Thymus (tissue), 11 donors: ENCODE results near the gene SH3RF3. TPM values are rescaled to one million over a fixed set of nuclear protein-coding genes. Genes with fewer than 3 reads are reported as not detected.

Experiments used
- DNase-seq, 9 donors: peaks; one replicate each; pipeline ENCODE4 v3.0.0-alpha.2; 2013; ENCODE audit warnings: low spot score in 9 of 9, low read depth in 6 of 9, missing footprints in 1 of 9
- H3K27ac ChIP-seq, 2 donors: one replicate each; pipeline ENCODE4 v1.5.1; 2013; ENCODE audit warnings: control low read depth in 1 of 2, low read depth in 1 of 2, low read length in 1 of 2, mild to moderate bottlenecking in 1 of 2, moderate library complexity in 1 of 2
- H3K27me3 ChIP-seq, 2 donors: one replicate each; pipeline ENCODE4 v1.5.1; 2013; ENCODE audit warnings: low read length in 1 of 2; ENCODE audit not compliant: control insufficient read depth in 2 of 2, insufficient read depth in 1 of 2
- H3K36me3 ChIP-seq, 2 donors: one replicate each; pipeline ENCODE4 v1.5.1; 2013; ENCODE audit warnings: low read length in 1 of 2, mild to moderate bottlenecking in 1 of 2, moderate library complexity in 1 of 2; ENCODE audit not compliant: control insufficient read depth in 2 of 2, insufficient read depth in 2 of 2
- H3K4me1 ChIP-seq, 2 donors: one replicate each; pipeline ENCODE4 v1.5.1; 2013; ENCODE audit warnings: low read length in 2 of 2; ENCODE audit not compliant: control insufficient read depth in 2 of 2, insufficient read depth in 2 of 2
- H3K4me3 ChIP-seq, 2 donors: one replicate each; pipeline ENCODE4 v1.5.1; 2013; ENCODE audit warnings: low read length in 2 of 2, control low read depth in 1 of 2, mild to moderate bottlenecking in 1 of 2
- H3K9me3 ChIP-seq, 2 donors: one replicate each; pipeline ENCODE4 v1.5.1; 2013; ENCODE audit warnings: low read length in 1 of 2, mild to moderate bottlenecking in 1 of 2; ENCODE audit not compliant: control insufficient read depth in 2 of 2, insufficient read depth in 1 of 2
- WGBS: extraction: QIAGEN DNeasy Blood & Tissue Kit; methylation state at CpG from one replicate; pipeline ENCODE4 v1.1.7; 2013; 5-methylcytosine and 5-hydroxymethylcytosine counted together
- polyA plus RNA-seq: library from polyadenylated mRNA; stranded (reverse); fragments of 200-250 nt; gene quantifications from one replicate; pipeline ENCODE4 v1.2.3, GENCODE V29; 2013
- total RNA-seq: library from RNA; stranded (reverse); fragments of 120-200 nt; gene quantifications from one replicate; pipeline ENCODE4 v1.2.4, GENCODE V29; 2013
- donor health status: healthy.

Gene SH3RF3
- total and polyA plus RNA-seq, 2 donors = 3.2 to 8.2 TPM

GRCh38 chr2:109168086-109168485, 39.1 kb downstream of the SH3RF3 start:
- H3K4me3 ChIP-seq = no peak overlapping the region
- 96% methylated on average over 2 of the region's 2 CpGs for WGBS
- no peak for DNase-seq
- H3K36me3 ChIP-seq = no peaks in the 10 kb centered on the region
- no peaks in the 10 kb centered on the region for H3K4me1 ChIP-seq
- no peaks in the 10 kb centered on the region for H3K9me3 ChIP-seq
- H3K27me3 ChIP-seq = peaks cover 0 to 19% of the 10 kb centered on the region in 2 donors
- H3K27ac ChIP-seq = no peak overlapping the region

DNA sequence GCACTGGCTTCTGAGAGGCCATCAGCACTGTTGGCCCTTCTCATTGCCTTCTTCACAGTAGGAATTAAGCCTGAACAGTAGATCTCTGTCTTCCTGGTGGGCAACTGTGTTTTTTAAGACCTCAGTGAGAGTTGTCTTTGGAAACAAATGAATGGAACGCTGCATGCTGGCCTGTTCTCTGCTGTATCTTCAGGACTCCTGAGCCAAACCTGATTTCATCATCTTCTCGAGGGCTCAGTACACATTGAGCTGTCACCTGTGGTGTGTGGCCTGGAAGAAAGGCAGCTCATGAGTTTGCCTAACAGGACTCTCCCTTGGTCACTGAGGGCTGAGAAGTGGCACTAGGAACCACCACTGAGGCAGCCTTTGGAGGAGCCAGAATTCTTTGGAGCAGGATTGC, 39.7 kb downstream of the SH3RF3 start:
- DNase-seq = no peak
- H3K27me3 ChIP-seq = peaks cover 0 to 19% of the 10 kb centered on the region in 2 donors
- WGBS = 93% methylated on average over 2 of the region's 2 CpGs
- no peaks in the 10 kb centered on the region for H3K9me3 ChIP-seq
- H3K36me3 ChIP-seq = no peaks in the 10 kb centered on the region
- H3K27ac ChIP-seq = no peak overlapping the region
- H3K4me3 ChIP-seq = no peak overlapping the region
- H3K4me1 ChIP-seq = peaks cover 0 to under 1% of the 10 kb centered on the region in 2 donors

DNA sequence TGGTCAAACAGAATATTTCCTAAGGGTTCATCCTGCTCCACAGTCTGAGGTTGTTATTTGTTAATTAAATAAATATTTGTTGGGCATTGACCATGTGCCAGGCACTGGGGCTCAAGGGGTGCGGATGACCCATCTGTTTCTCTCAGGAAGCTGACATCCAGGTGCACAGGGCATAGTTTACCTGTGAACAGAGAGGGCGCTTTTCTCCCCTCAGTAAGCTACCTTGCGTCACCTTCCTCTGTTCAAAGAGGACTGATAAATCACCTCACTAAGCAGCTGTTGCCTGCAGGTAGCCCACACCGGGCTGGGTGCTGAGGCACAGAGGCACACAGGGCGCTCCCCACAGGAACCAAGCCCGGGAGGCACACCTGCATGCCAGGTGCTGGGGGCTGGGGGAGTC, 41.6 kb downstream of the SH3RF3 start:
- H3K36me3 ChIP-seq = no peaks in the 10 kb centered on the region
- no peak for DNase-seq
- H3K27ac ChIP-seq = no peak overlapping the region
- no peak overlapping the region for H3K4me3 ChIP-seq
- peaks cover 0 to 6% of the 10 kb centered on the region in 2 donors for H3K4me1 ChIP-seq
- H3K9me3 ChIP-seq = peaks cover 0 to 2% of the 10 kb centered on the region in 2 donors
- H3K27me3 ChIP-seq = peaks cover 0 to 19% of the 10 kb centered on the region in 2 donors
- 90% methylated on average over 6 of the region's 6 CpGs for WGBS

- H3K27ac ChIP-seq = peak overlapping the region in 1 of 2 donors; percentile 33
- no peak overlapping the region for H3K4me3 ChIP-seq
Observed at GRCh38 chr2:109171444-109172334, 42.7 kb downstream of the SH3RF3 start.

GRCh38 chr2:109172556-109173105, 43.6 kb downstream of the SH3RF3 start:
- Histone ChIP-seq H3K4me1 (peaks cover 0 to 6% of the 10 kb centered on the region in 2 donors), H3K4me3 (no peak overlapping the region), H3K27ac (no peak overlapping the region), H3K27me3 (peaks cover 0 to 21% of the 10 kb centered on the region in 2 donors), H3K9me3 (peaks cover 0 to 2% of the 10 kb centered on the region in 2 donors), H3K36me3 (no peaks in the 10 kb centered on the region)
- 90% methylated on average over 7 of the region's 7 CpGs for WGBS
- DNase-seq = no peak

More at GRCh38 chr2:109171444-109172334, 42.7 kb downstream of the SH3RF3 start:
- no peak for DNase-seq
- H3K36me3 ChIP-seq = no peaks in the 10 kb centered on the region
- peaks cover 0 to 6% of the 10 kb centered on the region in 2 donors for H3K4me1 ChIP-seq
- WGBS = 84% methylated on average over 36 of the region's 36 CpGs
- H3K9me3 ChIP-seq = peaks cover 0 to 2% of the 10 kb centered on the region in 2 donors
- H3K27me3 ChIP-seq = peaks cover 0 to 19% of the 10 kb centered on the region in 2 donors

GRCh38 chr2:109173311-109174171, 44.5 kb downstream of the SH3RF3 start:
- Histone ChIP-seq H3K4me1 (peaks cover 0 to 6% of the 10 kb centered on the region in 2 donors), H3K9me3 (peaks cover 0 to 2% of the 10 kb centered on the region in 2 donors), H3K27ac (no peak overlapping the region), H3K27me3 (peaks cover 0 to 21% of the 10 kb centered on the region in 2 donors), H3K4me3 (no peak overlapping the region), H3K36me3 (no peaks in the 10 kb centered on the region)
- no peak for DNase-seq
- 93% methylated on average over 19 of the region's 19 CpGs for WGBS

- Histone ChIP-seq H3K27ac (no peak overlapping the region), H3K4me3 (no peak overlapping the region), H3K9me3 (peaks cover under 1 to 2% of the 10 kb centered on the region in 2 donors), H3K4me1 (peaks cover 0 to 6% of the 10 kb centered on the region in 2 donors), H3K36me3 (no peaks in the 10 kb centered on the region), H3K27me3 (peaks cover 0 to 18% of the 10 kb centered on the region in 2 donors)
- DNase-seq = peak in 1 of 9 donors; percentile 30
- 76% methylated on average over 4 of the region's 4 CpGs for WGBS
Observed at GRCh38 chr2:109174214-109174613, 45.2 kb downstream of the SH3RF3 start.

DNA sequence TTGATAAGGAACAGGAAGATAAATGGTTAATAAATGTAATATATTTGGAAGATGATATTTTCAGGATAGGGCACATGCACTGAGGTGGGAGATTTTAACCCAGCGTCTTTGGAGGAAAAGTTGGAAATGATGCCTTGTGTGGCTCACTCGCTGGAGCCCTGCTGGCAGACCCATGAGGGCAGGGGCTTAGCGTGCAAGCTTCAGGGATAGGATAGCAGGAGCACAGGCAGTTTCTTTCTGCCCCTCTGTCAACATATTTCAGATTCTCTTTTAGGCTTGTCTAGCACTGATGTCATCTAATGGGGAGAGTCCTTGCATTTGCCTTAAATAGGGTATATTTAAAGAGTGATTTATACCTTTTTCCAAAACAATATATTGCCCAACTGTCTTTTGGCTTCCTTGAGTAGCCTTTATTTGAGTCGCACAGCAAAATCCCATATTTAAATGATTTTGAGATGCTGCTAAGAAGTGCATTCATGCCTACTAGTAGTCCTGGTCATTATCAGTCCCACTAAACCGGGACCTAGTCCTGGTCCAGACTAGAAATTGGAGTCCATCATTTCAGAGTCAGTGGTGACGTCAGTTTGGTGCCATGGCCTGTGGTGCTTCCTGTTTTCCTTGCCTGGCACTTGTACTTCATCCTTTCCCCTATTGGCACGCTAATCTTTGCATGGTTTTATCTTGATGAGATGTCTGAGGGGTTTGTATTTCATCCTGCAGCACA, 45.8 kb downstream of the SH3RF3 start:
- Histone ChIP-seq H3K27ac (no peak overlapping the region), H3K4me1 (peaks cover 0 to 6% of the 10 kb centered on the region in 2 donors), H3K27me3 (peaks cover 0 to 18% of the 10 kb centered on the region in 2 donors), H3K4me3 (no peak overlapping the region), H3K9me3 (peaks cover 2 to 3% of the 10 kb centered on the region in 2 donors), H3K36me3 (no peaks in the 10 kb centered on the region)
- WGBS = 94% methylated on average over 7 of the region's 7 CpGs
- DNase-seq = no peak
